ENCODE results near the gene CLSTN3. TPM values are rescaled to one million over a fixed set of nuclear protein-coding genes. Genes with fewer than 3 reads are reported as not detected.
A peak's percentile ranks its signal among the peaks of the same experiment; 100 is the strongest.
"Not testable (repeated sequence)": the region's sequence is repeated elsewhere in the genome, so short reads cannot be mapped to it uniquely, and the experiment has no call there.

CLSTN3 gene
- total and polyA plus RNA-seq, 2 of the 8 experiments (the other 6 are each of a cell fraction or from before 2014, with no cell fraction given), result 20.4 to 26.3 TPM

- WGBS, 2 experiments (ENCODE audit: extremely low coverage in 1 of 2, insufficient coverage in 1 of 2, insufficient read length in 1 of 2, insufficient replicate concordance in 2 of 2, low coverage in 1 of 2, low lambda C conversion rate in 2 of 2, missing lambda C conversion rate in 1 of 2), result 90% methylated on average over 5 of the region's 5 CpGs; no CpG with 5 or more reads in 1 of the 2 experiments
- not testable (repeated sequence) for H4K8ac ChIP-seq (ENCODE audit: extremely low read depth, insufficient read depth, low read length); H3K27ac ChIP-seq (ENCODE audit: low read depth, low read length); FAIRE-seq; H2BK120ac ChIP-seq (replicated peaks; ENCODE audit: low read depth, low read length); DNase-seq (ENCODE audit: low read depth in 1 of 2, low spot score in 2 of 2); H4K5ac ChIP-seq (ENCODE audit: insufficient read length, low read depth, low read length); H2AK5ac ChIP-seq (ENCODE audit: low read depth, low read length); H4K91ac ChIP-seq (replicated peaks; ENCODE audit: insufficient read length, low read length); H4K20me1 ChIP-seq (replicated peaks in 1 of 2; ENCODE audit: control insufficient read depth in 1 of 2, insufficient read depth in 2 of 2, low read length in 2 of 2); H3K9ac ChIP-seq (replicated peaks in 1 of 4; ENCODE audit: extremely low read depth in 1 of 4, low read depth in 3 of 4, low read length in 3 of 4); H2BK5ac ChIP-seq (ENCODE audit: low read depth, low read length); H2BK15ac ChIP-seq (ENCODE audit: low read length); H2AFZ ChIP-seq (ENCODE audit: low read length); H3K4me1 ChIP-seq (replicated peaks in 1 of 4; ENCODE audit: control insufficient read depth in 3 of 4, insufficient read depth in 4 of 4, low read length in 3 of 4); H2BK20ac ChIP-seq (ENCODE audit: low read length); H3K56ac ChIP-seq (replicated peaks; ENCODE audit: insufficient read length, low read depth, low read length); H3K27me3 ChIP-seq (replicated peaks in 1 of 4; ENCODE audit: control insufficient read depth in 3 of 4, extremely low read depth in 1 of 4, insufficient read depth in 3 of 4, low read length in 3 of 4); H3K36me3 ChIP-seq (ENCODE audit: control insufficient read depth in 2 of 4, insufficient read depth in 4 of 4, low read length in 3 of 4); H3K18ac ChIP-seq (ENCODE audit: extremely low read depth, low read length); H3K79me2 ChIP-seq (ENCODE audit: control insufficient read depth in 1 of 2, insufficient read depth in 2 of 2, low read length in 2 of 2); H3K14ac ChIP-seq (ENCODE audit: insufficient read length); H3K9me3 ChIP-seq (ENCODE audit: insufficient read depth in 2 of 2, low read depth in 1 of 2, low read length in 1 of 2); H3K23me2 ChIP-seq (ENCODE audit: low read depth, low read length); H3K4me3 ChIP-seq (ENCODE audit: extremely low read depth in 1 of 4, insufficient read depth in 2 of 4, low read depth in 3 of 4, low read length in 4 of 4); H3K23ac ChIP-seq (ENCODE audit: insufficient read length); H3K79me1 ChIP-seq (ENCODE audit: low read depth, low read length); H3K4ac ChIP-seq (replicated peaks; ENCODE audit: insufficient read length, low read depth, low read length); H2BK12ac ChIP-seq (ENCODE audit: low read depth, low read length)
- H3K4me2 ChIP-seq (ENCODE audit: insufficient read depth in 1 of 2, low read depth in 2 of 2, low read length in 2 of 2), result peak overlapping the region in 1 of 2 experiments; percentile 78; a peak in 1 of 4 replicates
- ChIA-PET POLR2A (ENCODE audit: partially characterized antibody) (interaction anchor here (0.7 to 4.8 kb wide), 11 partner anchors 7 to 240 kb away, joined by 3 to 42 read pairs (median 14); partner anchors contain the start of genes C12orf57, C1R, C1S and RNU7-1), CTCF (ENCODE audit: partially characterized antibody) (interaction anchor here (0.6 to 4.2 kb wide), 16 partner anchors 8 to 535 kb away, joined by 3 to 34 read pairs (median 8); partner anchors contain the start of genes C12orf57, C1R, LPCAT3 and RNU7-1)
Observed at GRCh38 chr12:7107181-7107580, 23.0 kb upstream of the CLSTN3 start.
